HEK293T (cell line): Measurements from ENCODE around the gene TRIM15.

Source experiments
- BHLHE40 ChIP-seq: fragments of 450-650 bp; IDR thresholded peaks from 2 replicates; pipeline ENCODE4 v1.6.1; 2016; ENCODE audit warnings: mild to moderate bottlenecking, moderate library complexity, borderline replicate concordance
- FOXA1 ChIP-seq: fragments of 450-650 bp; IDR thresholded peaks from 2 replicates; pipeline ENCODE4 v1.6.1; 2016; ENCODE audit warnings: mild to moderate bottlenecking
- FOXK2 ChIP-seq: fragments of 450-650 bp; IDR thresholded peaks from 2 replicates; pipeline ENCODE4 v1.6.1; 2016; ENCODE audit warnings: mild to moderate bottlenecking
- L3MBTL2 ChIP-seq: fragments of 450-650 bp; conservative IDR thresholded peaks from 2 replicates; pipeline ENCODE4 v1.6.1; 2016; ENCODE audit warnings: mild to moderate bottlenecking
- LEF1 ChIP-seq: fragments of 450-650 bp; IDR thresholded peaks from 2 replicates; pipeline ENCODE4 v1.6.1; 2017; ENCODE audit warnings: mild to moderate bottlenecking, borderline replicate concordance
- PKNOX1 ChIP-seq: fragments of 450-650 bp; IDR thresholded peaks from 2 replicates; pipeline ENCODE4 v1.6.1; 2016
- SP1 ChIP-seq: fragments of 450-650 bp; IDR thresholded peaks from 2 replicates; pipeline ENCODE4 v1.6.1; 2017
- ZNF384 ChIP-seq: fragments of 450-650 bp; IDR thresholded peaks from 2 replicates; pipeline ENCODE4 v1.6.1; 2016

DNA sequence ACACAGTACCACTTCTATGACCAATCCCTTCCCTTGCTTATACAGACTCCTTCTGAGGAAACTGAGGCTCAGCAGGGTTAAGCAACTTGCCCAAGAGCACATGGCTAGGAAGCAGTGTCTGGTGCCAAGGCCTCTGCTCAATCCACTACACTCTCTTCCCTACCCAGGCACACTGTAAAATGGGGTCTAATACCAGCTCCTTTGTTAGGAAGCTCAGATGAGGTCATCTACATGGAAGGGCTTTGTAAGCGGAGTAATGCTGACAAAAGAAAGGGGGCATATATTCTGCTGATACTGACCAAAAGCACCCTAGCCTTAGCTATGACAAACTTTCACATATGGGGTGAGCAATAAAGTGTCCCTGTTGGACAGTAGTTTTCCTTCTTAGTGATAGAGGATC is 40.8 kb downstream of the TRIM15 start:
- TF ChIP-seq ZNF384 (no peak), FOXA1 (no peak), FOXK2 (no peak), L3MBTL2 (no peak), BHLHE40 (no peak), LEF1 (no peak), PKNOX1 (no peak), SP1 (no peak)
